HG03095 (cell line): Measurements from ENCODE around the gene EPHA2.

Source experiments
- ATAC-seq: cut with Tn5 transposase; IDR thresholded peaks from one replicate; pipeline ENCODE4 v1.9.1; 2021; ENCODE audit warnings: moderate library complexity; ENCODE audit not compliant: unreplicated experiment

The EPHA2 gene

DNA sequence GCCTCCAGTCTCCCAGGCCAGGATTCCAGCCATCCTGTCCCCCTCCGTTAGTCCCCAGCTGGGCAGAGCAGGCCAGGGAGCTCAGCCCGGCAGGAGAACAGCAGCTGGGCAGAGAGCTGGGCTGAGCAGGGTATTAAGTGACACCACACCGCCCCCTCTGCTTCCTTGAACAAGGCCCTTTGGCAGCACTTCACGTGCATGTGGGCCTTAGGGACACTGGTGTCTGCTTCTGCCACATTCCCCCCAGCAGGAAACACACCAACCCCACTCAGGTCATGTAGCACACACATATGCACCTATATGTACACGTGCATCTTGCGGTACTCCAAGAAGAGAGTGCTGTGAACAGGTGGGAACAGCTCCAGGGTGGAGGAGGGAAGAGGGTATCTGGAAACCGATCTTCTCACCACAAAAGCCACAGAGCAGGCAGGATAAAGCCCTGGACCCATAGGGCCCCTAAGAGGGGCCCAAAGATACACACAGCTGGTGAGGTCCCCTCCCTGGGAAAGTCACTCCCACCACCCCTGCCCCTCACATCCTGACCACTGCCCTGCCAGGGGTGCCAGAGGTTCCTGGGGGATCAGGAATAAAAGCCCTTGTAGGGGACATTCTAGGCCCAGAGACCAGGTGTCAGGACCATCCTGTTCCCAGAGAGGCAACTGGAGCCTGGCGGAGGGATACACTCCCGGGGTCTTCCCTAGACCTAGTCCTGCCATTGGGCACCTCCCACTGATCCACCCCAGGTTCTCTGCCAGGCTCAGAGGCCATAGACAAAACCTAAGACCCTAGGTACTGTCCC is 4.5 kb downstream of the EPHA2 start:
- ATAC-seq = no peak

DNA sequence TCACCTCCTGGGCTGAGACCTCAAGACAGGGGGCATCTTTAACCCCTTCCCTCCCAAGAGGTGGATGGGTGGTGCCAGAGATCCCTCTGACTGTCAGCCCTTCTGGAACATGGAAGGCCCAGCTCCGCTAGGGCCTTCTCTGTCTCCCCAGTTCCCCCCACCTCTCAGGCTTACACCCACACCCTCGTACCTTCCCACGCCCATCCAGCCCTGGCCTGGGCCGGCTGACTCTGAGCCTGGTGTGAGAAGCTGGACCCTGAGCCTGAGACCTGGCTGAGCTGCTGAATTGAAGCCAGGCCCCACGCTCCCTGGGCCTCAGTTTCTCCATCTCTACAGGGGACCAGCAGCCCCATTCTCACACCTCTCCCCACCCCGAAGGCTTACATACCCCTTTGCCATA is 5.4 kb downstream of the EPHA2 start:
- no peak for ATAC-seq

DNA sequence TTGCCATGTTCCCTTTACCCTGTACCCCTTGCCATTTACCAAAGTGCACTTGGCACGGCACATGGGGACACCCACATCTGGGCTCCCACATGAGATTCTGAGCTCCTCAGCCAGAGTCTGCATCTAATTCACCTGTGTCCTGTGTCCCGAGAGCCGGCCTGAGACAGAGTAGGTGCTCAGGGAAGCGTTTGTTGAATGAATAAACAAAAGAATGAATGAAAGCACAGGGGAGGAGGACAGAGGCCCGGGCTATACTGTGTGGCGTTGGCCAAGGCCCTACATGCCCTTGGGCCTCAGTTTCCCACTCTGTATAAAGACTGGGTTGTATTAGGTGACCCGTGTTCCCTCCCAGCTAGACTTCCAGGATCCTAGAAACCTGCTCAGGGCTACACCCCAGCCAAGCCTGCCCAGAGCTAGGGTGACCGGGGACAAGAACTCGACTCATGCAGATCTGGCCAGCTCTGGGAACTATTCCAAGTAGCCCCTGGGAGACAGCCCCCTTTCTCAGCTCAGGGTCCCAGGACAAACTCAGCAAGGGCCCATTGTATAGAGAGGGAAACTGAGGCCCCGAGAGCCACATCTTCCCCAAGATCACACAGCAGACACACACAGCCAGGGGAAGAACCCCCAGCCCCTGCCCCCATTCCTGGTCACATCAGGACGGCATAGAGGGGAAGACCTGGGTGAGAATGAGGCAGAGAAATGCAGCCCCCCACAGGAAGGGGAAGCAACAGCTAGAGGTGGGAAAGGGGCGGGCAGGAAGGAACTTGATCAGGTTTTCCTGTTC is 6.0 kb downstream of the EPHA2 start:
- ATAC-seq = no peak

DNA sequence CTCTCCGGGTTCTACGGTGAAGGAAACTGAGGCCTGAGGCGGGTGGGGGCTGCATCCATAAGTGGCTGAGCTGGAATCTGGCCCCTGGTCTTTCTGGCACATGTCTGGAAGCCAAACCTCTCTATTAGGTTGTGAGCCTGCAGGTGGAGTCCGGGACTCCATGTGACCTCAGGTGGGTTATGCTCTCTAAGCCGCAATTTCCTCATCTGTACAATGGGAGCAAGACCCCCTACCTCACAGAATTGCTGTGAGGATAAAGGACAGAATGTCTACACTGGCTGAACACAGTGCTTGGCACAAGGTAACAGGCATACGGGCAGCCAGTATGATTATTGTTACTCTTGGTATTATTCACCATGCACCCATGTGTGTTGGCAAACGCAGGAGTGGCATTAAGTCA is 6.7 kb downstream of the EPHA2 start:
- ATAC-seq = no peak

DNA sequence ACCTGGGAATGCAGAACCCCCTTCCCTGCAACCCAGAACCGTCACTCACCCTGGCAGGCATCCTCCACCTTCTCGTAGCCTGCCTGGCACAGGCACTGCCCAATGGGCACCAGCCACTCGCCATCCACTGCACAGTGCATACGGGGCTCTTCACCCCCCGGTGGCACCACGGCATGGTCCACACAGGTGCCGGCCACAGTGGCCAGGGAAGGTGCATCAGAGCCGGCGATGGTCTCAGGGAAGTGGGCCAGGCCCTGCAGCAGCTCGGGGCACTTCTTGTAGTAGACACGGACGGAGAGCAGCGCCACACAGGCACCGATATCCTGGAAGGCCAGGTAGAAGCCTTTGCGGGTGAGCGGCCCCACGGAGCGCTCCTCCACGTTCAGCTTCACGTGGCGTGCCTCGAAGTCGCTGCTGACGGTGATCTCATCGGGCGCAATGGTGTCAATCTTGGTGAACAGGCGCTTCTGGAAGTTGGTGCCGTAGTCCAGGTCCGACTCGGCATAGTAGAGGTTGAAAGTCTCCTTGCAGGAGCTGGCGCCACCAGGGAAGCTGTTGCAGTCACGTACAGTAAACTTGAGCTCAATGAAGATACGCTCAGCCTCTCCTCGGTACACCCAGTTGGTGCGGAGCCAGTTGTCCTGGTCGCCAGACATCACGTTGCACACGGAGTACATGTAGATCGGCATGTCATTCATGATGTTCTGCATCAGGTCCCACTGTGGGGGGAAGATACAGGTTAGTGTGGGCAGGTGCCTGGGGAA is 7.4 kb downstream of the EPHA2 start:
- no peak for ATAC-seq

DNA sequence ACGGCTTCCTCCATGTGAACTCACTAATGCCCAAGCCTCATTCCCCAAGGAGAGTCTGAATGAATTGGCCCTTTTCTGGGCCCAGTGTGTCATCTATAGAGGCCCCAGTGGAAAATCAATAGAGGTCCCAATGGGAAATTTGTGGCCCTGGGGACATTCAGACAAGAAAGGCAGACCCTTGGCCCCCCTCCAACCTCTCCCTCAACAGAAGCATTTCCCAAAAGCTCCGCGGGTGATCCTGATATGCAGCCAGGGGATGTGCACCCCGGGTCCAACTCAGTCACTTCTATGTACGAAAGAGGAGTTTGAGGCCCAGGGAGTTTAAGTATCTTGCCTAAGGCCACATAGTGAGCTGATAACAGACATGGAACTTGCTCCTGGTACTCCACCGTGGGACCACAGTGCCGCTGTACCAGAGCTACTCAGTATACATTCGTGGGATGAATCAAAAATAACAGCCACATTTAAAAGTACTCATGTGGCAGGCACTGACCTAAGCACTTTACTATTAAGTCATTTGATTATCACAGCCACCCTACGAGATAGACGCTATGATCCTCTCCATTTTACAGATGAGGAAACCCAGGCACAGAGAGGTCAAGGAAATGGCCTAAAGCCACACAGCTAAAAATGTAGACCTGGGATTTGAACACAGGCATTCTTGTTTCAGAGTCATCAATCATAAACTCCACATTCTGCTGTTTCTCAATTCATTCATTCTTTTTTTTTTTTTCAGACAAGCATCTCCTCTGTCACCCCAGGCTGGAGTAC is 8.5 kb downstream of the EPHA2 start:
- ATAC-seq = no peak

DNA sequence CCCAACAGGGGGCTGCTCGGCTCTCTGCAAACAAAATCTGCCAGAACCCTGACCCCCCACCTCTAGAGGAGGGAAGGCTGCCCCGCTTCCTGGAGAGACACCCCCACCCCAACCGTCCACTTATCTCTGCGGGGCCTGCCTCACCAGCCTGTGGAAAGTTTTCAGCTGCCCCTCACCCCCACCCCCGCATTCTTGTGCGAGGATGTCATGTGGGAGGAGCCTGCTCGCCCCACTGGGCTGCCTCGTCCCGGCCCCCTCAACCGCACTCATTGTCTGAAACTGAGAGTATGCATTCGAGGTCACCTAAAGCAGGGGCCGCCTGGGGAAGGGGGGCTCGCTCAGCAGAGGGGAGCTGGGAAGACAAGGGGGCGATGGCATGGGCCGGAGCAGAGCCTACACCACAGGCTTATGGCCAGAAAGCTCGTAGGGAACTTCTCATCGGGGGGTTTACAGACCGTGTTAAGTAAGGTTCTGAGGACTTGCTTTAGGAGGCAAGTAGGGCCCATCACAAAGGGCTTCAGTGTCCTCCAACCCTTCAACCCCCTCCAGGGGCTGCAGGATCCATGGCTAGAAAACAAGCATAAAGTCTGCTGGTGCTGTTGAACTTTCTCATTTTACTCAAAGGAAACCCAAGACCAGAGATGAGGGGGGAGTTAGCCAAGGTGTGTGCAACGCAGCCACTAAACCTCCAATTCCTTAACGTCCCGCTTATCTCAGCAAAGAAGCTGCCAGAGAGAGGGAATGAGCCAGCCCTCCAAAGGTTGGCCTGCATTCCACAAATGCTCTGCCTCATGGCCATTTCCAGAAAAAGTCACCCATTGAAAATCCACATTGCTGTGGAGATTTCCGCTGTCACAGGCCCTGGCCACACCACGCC is 9.4 kb downstream of the EPHA2 start:
- ATAC-seq = no peak

DNA sequence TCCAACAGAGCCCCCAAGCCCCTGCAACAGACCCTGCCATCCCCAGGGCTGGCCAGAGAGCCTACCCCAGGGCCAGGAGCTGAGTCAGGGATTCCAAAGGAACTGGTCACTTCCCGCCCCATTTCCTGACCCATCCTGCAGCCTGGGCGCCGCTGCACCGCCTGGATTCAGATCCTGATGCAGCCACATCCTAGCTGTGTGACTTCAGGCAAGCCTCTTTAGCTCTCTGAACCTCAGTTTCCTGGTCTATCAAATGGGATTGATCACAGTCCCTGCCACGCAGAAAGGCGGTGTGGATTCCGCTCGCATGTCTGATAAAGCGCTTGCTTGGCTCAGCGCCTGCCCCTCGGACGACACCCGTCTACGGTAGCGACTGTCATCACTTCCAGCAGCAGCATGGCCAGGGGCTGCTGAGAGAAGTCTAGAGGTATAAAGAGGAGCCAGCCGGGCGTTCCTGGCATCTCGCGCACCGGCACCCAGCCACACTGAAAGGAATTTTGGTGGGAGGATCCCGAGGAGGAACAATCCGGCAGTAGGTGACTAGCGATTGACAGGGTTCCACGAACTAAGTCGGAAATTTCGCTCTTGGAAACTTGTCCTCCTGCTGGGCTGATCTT is 10.1 kb downstream of the EPHA2 start:
- ATAC-seq = no peak

DNA sequence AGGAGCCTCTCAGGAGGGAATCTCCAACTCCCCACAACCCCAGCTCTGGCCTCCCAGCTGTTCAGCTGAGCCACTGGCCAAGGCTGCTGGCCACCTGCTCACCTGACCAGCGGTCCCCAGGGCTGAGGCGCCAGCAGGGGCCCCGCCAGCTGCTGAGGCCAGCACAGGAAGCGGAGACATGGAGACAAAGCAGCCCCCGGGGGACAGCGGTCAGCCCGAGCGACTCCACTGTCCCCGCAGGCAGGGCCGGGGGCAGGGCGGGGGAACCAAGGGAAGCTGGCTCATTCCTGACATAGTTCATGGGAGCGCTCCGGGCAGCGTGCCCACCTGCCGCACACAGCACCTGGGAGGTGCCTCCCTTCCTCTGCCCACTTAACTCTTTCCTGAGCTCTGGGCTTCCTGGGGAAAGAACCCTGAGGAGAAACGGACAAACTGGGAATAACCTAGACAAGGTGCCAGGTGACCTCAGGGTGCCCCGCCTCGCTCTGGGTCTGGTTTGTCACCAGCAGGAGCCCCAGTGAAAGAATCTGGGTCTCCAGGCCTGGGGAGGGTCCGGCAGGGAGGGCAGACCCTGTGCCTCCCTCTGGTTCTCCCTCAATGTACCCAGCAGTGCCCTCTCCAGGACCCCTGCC is 10.7 kb downstream of the EPHA2 start:
- ATAC-seq = no peak

DNA sequence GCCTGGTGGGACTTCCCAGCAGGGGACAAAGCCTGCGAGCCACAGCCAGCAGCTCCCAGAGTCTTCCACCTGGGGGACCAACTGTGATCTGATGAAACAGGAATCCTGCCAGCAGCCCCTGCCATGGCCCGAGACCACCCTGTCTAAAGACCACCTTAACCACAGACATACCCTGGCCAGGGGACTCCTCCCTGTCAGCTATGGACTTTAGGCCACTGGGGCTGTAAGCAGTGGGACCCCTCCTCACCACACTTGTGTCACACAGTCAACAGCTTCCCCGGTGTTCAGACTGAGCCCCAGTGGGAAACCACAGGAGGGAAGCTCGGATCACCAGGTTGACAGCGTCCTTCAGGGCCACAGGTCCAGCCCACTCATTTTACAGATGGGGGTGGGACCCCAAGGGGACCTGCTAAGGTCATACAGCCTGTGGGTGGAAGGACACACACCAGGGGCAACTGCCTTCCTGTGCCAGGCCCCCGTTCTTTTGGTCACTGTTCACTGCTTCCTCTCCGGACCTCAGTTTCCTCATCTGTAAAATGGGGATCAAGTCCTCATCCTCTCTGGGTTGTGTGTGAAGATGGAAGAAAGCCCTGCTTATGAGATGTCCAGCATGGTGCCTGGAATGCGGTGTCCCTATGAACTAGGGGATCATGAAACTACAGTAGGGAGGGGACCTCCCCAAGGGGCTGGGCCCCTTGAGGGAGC is 11.4 kb downstream of the EPHA2 start:
- ATAC-seq = no peak

DNA sequence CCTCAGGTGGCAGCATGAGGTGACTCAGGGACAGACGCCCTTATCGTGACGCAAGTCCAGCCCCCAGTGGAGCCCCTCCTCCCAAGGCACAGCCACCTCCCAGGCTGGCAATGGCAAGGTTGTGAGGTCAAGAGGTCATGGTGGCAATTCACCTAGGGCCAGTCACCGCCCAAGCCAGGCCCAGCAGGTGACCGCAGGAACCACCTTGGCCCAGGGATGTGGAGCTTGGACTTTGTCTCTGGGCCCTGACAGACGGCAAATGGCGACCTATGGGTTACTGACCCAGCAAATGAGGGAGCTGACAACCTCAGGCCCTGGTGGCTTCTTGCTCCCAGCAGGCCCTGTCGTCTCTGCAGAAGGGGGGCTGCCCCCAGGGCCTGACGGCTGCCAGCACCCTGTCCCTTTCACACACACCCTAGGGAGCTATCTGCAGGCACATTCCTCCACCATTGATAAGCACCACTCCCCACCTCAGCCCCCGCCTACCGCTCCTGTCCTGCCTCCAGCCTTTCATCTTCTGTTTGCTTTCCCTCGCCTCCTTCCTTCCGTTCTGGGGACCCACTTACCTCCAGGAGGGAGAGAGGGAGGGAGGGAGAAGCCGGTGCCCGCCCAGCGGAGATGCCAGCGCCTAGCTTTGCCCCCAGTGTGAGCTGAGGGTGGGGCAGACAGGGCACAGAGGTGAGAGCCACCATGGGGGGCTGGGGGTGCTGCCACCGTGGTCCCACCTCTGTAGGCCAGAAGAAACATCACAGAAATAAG is 12.1 kb downstream of the EPHA2 start:
- no peak for ATAC-seq

DNA sequence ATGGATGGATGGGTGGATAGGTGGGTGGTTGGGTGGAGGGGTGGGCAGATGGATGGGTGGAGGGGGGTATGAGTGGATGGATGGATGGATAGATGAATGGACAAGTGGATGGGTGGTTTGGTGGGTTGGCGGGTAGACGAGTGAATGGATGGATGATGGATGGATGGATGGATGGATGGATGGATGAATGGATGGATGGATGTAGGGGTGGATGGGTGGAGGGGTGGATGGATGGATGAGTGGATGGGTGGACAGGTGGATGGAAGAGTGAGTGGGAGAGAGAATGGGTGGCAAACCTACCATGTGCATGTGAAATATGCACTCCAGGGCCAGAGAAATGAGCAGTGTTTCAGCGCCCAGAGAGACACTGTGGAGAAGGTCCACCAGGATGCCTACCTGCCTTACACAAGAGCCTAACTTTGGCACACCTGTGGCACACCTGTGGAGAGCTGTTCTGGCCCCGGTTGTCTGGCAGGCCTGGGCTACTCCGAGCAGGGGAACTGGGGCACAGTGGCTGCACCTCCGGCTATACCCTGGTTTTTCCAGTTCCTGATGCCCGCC is 12.8 kb downstream of the EPHA2 start:
- ATAC-seq = no peak

DNA sequence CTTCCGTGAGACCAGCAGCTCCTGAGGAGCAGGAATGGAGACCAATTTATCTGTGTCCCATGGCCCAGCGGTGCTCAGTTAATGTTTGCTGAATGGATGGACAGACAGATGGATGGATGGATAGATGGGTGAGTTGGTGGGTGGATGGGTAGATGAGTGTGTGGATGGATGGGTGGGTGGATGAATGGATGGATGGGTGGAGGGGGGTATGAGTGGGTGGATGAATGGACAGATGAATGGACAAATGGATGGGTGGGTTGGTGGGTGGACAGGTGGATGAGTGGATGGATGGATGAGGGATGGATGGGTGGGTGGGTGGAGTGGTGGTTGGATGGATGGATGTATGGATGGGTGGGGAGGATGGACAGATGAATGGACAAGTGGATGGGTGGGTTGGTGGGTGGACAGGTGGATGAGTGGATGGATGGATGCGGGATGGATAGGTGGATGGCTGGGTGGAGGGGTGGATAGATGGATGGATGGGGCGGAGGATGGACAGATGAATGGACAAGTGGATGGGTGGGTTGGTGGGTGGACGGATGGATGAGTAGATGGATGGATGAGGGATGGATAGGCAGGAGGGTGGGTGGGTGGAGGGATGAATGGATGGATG is 13.4 kb downstream of the EPHA2 start:
- no peak for ATAC-seq

DNA sequence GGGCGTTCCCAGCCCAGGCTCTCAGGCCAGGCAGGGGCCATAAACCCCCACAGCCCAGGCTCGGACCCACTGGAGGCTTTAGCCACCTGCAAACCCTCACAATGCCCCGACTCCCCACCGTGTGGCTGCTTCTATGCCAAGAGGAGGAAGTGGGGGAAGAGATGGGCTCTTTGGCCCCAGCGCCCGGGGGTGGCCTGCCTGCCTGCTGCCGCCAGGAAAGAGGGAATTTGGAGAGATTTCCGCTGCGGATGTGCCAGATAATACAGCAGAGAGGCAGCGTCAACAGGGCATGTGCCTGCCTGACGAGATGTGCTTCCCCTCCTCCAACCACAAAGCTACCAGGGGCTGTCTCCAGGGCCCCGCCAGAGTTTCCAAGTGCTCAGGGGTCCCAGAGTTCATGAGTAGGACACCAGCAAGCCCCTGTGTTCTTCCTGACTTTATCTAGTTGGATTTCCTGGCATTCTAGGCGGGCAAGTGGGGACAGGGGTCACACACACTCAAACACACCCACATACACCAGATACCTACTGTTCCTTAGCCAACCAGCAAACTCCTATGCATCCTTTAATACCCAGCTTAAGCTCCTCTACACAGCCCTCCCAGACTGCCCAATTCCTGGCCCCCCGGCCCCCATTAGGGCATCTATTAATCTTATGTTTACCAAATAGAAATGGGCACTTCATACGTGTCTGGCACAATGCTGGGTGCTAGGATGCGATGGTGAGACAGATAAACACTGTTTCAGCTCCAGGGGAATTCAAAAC is 14.1 kb downstream of the EPHA2 start:
- no peak for ATAC-seq

DNA sequence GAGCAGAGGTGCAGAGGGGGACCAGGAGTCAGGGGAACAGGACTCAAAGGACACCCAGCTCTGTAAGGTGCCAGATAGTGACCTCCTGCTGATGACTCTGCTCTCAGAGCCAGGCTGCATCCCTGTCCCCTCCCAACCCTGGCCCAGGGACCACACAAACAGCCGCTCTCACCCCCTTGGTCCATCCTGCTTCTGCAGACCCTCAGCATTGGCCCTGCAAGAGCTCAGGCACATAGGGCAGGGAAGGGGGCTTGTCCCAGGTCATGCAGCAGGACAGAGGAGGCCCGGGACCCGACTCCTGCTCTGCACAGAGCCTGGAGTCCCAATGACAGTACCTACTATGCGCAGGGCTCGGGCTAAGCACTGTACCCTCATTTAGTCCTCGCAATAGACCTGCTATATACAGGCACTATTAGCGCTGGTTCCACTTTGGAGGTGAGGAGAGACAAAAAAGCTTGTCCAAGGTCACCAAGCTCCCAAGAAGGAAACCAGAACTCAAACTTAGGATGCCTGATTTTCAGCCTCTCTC is 15.7 kb downstream of the EPHA2 start:
- no peak for ATAC-seq

DNA sequence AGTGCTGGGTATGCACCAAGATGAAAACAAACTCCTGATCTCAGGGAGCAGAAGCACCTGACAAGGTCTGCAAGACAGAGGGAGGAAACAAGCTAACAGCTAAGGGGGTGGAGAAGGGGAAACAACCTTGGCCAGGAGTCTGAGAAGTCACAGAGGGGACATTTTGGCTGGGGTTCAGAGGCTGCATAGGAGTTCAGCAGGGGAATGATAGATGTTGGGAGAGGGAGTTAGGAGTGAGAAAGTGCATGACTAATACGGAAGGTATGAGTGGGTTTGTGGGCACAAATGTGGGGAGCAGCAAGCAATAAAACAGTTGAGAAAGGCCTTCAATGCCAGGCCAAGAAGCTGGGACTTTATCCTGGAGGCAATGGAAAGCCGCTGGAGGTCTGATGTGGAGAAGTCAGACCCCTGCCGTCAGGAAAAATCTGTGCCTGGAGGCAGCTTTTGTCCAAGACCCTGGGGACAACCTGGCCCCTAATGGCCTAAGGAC is 16.4 kb downstream of the EPHA2 start:
- ATAC-seq = no peak
